ENCODE measurements around the gene ZNF800. TPM values are rescaled to one million over a fixed set of nuclear protein-coding genes. Genes with fewer than 3 reads are reported as not detected.
"Not testable (repeated sequence)": the region's sequence is repeated elsewhere in the genome, so short reads cannot be mapped to it uniquely, and the experiment has no call there.

The ZNF800 gene
- polyA plus RNA-seq, 1 of the 3 experiments (the other 2 are of a cell fraction) = 9.2 TPM

DNA sequence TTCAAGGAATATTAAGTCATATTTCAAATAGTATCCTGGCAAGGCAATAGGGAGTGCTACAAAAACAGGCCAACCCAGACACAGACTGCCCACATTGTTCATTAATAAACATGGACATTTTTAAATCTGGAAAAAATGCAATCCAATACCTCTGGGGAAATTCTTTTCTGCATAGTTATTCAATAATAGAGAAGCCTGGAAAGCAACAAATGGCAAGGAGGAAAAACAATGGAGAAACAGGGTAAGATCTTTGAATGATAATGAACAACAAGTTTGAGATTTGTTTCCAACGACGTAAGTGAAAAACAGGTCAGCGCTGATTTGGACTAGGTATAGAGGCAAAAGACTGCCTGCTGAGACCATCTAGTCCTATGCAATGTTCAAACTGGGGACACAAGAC is 44.7 kb upstream of the ZNF800 start:
- Histone ChIP-seq H3K4me2 (no peak overlapping the region), H3K36me3 (replicated peaks in 1 of 2; ENCODE audit: control insufficient read depth in 1 of 2, insufficient read depth in 2 of 2, low read length in 1 of 2) (no peaks in the 10 kb centered on the region), H3K4me1 (ENCODE audit: control insufficient read depth in 1 of 2, insufficient read depth in 2 of 2, low read depth in 1 of 2, low read length in 1 of 2) (0 out of 4 replicates have a peak, but pooled peaks cover 0 to 4% of the 10 kb centered on the region in 2 experiments), H3K4me3 (ENCODE audit: low read depth in 2 of 2, low read length in 1 of 2) (no peak overlapping the region), H3K79me2 (ENCODE audit: insufficient read depth) (no peaks in the 10 kb centered on the region), H3K27ac (ENCODE audit: low read depth in 2 of 2, low read length in 1 of 2) (no peak overlapping the region), H3K27me3 (ENCODE audit: insufficient read depth) (no peaks in the 10 kb centered on the region), H3K9ac (no peak overlapping the region), H3F3A (replicated peaks; ENCODE audit: insufficient read depth) (no peaks in the 10 kb centered on the region), H2AFZ (ENCODE audit: low read depth) (no peak overlapping the region), H3K9me2 (no peaks in the 10 kb centered on the region), H4K20me1 (ENCODE audit: insufficient read depth) (no peaks in the 10 kb centered on the region), H3K9me3 (no peaks in the 10 kb centered on the region)
- ChIA-PET POLR2A (no interaction called here), CTCF (no interaction called here)
- WGBS (ENCODE audit: low lambda C conversion rate) = 87% methylated on average over 3 of the region's 3 CpGs
- DNase-seq = no peak
- TF ChIP-seq CHD2 (IDR thresholded peaks at IDR 0.05; ENCODE audit: low read length, partially characterized antibody) = no peak
- TF ChIP-seq TCF12 (IDR thresholded peaks at IDR 0.05) = no peak
- TF ChIP-seq FOXJ3 (CRISPR knock-in tag; IDR thresholded peaks at IDR 0.05) = no peak
- TF ChIP-seq EZH2phosphoT487 (IDR thresholded peaks at IDR 0.05; ENCODE audit: borderline replicate concordance, low read depth) = no peak
- TF ChIP-seq MEF2A (IDR thresholded peaks at IDR 0.05; ENCODE audit: borderline replicate concordance, low read depth) = no peak
- TF ChIP-seq, protein P1, sequence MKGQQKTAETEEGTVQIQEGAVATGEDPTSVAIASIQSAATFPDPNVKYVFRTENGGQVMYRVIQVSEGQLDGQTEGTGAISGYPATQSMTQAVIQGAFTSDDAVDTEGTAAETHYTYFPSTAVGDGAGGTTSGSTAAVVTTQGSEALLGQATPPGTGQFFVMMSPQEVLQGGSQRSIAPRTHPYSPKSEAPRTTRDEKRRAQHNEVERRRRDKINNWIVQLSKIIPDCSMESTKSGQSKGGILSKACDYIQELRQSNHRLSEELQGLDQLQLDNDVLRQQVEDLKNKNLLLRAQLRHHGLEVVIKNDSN (IDR thresholded peaks at IDR 0.05; ENCODE audit: borderline replicate concordance, low read depth) = no peak
- TF ChIP-seq NRF1 (IDR thresholded peaks at IDR 0.05; ENCODE audit: low read depth, low read length) = no peak
- TF ChIP-seq, protein P2, sequence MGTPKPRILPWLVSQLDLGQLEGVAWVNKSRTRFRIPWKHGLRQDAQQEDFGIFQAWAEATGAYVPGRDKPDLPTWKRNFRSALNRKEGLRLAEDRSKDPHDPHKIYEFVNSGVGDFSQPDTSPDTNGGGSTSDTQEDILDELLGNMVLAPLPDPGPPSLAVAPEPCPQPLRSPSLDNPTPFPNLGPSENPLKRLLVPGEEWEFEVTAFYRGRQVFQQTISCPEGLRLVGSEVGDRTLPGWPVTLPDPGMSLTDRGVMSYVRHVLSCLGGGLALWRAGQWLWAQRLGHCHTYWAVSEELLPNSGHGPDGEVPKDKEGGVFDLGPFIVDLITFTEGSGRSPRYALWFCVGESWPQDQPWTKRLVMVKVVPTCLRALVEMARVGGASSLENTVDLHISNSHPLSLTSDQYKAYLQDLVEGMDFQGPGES (IDR thresholded peaks at IDR 0.05; ENCODE audit: low read depth, low read length) = no peak
- TF ChIP-seq NFIC (IDR thresholded peaks at IDR 0.05; ENCODE audit: borderline replicate concordance) = no peak
- TF ChIP-seq POLR2AphosphoS5 (IDR thresholded peaks at IDR 0.05; ENCODE audit: low read depth, low read length) = no peak
- TF ChIP-seq JUND (IDR thresholded peaks at IDR 0.05) = no peak
- TF ChIP-seq YY1 (IDR thresholded peaks at IDR 0.05; ENCODE audit: low read depth) = no peak
- TF ChIP-seq TAF1 (IDR thresholded peaks at IDR 0.05; ENCODE audit: borderline replicate concordance, low read depth, low read length) = no peak

DNA sequence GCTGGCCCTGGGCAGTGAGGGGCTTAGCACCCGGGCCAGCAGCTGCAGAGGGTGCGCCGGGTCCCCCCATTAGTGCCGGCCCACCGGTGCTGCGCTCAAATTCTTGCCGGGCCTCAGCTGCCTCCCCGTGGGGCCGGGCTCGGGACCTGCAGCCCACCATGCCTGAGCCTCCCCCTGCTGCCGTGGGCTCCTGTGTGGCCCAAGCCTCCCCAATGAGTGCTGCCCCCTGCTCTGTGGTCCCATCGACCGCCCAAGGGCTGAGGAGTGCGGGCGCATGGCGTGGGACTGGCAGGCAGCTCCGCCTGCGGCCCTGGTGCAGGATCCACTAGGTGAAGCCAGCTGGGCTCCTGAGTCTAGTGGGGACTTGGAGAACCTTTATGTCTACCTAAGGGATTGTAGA is 36.8 kb upstream of the ZNF800 start:
- H3K4me3 ChIP-seq (ENCODE audit: low read depth in 2 of 2, low read length in 1 of 2); H3K9me3 ChIP-seq; H3K27me3 ChIP-seq (ENCODE audit: insufficient read depth); H3K79me2 ChIP-seq (ENCODE audit: insufficient read depth); H3K9ac ChIP-seq; DNase-seq; H3F3A ChIP-seq (replicated peaks; ENCODE audit: insufficient read depth); H2AFZ ChIP-seq (ENCODE audit: low read depth); H3K27ac ChIP-seq (ENCODE audit: low read depth in 2 of 2, low read length in 1 of 2); H3K9me2 ChIP-seq; POLR2A ChIA-PET; H3K4me1 ChIP-seq (ENCODE audit: control insufficient read depth in 1 of 2, insufficient read depth in 2 of 2, low read depth in 1 of 2, low read length in 1 of 2); H4K20me1 ChIP-seq (ENCODE audit: insufficient read depth); H3K4me2 ChIP-seq; H3K36me3 ChIP-seq (replicated peaks in 1 of 2; ENCODE audit: control insufficient read depth in 1 of 2, insufficient read depth in 2 of 2, low read length in 1 of 2): not testable (repeated sequence)
- 72% methylated on average over 7 of the region's 18 CpGs for WGBS (ENCODE audit: low lambda C conversion rate)
- CTCF ChIA-PET = interaction anchor here (1.3 kb wide), 1 partner anchor 10 kb away, joined by 4 read pairs; no protein-coding TSS in a partner anchor
